ENCODE data around the gene DNAJC5. TPM values are rescaled to one million over a fixed set of nuclear protein-coding genes. Genes with fewer than 3 reads are reported as not detected.

Gene DNAJC5
- total RNA-seq, 1 experiment from 2014 or later = 92.0 TPM

Other genes starting within 250 kb of the DNAJC5 start
- gene STMN3, start 241.7 kb upstream of the DNAJC5 start, total RNA-seq (2014; rRNA removed; shearing (Covaris generic); ENCODE audit: low replicate concordance) = 71.2 and 98.0 TPM in 2 replicates
- 13.4 and 22.7 TPM in 2 replicates for gene RTEL1, start 236.8 kb upstream of the DNAJC5 start, total RNA-seq (2014; rRNA removed; shearing (Covaris generic); ENCODE audit: low replicate concordance)
- not detected in 2 replicates for gene TNFRSF6B, start 198.5 kb upstream of the DNAJC5 start, total RNA-seq (2014; rRNA removed; shearing (Covaris generic); ENCODE audit: low replicate concordance)
- gene ARFRP1, start 187.2 kb upstream of the DNAJC5 start, total RNA-seq (2014; rRNA removed; shearing (Covaris generic); ENCODE audit: low replicate concordance) = 39.5 and 66.1 TPM in 2 replicates
- 23.9 and 46.2 TPM in 2 replicates for gene ZGPAT, start 187.1 kb upstream of the DNAJC5 start, total RNA-seq (2014; rRNA removed; shearing (Covaris generic); ENCODE audit: low replicate concordance)
- gene LIME1, start 158.5 kb upstream of the DNAJC5 start, total RNA-seq (2014; rRNA removed; shearing (Covaris generic); ENCODE audit: low replicate concordance) = 2.8 and 5.7 TPM in 2 replicates
- gene SLC2A4RG, start 155.3 kb upstream of the DNAJC5 start, total RNA-seq (2014; rRNA removed; shearing (Covaris generic); ENCODE audit: low replicate concordance) = 49.0 and 123 TPM in 2 replicates
- gene ZBTB46, start 63.9 kb upstream of the DNAJC5 start, total RNA-seq (2014; rRNA removed; shearing (Covaris generic); ENCODE audit: low replicate concordance) = 5.5 and 15.9 TPM in 2 replicates
- not detected in 2 replicates for gene ABHD16B, start 33.6 kb upstream of the DNAJC5 start, total RNA-seq (2014; rRNA removed; shearing (Covaris generic); ENCODE audit: low replicate concordance)
- 185 and 192 TPM in 2 replicates for gene TPD52L2, start 29.9 kb upstream of the DNAJC5 start, total RNA-seq (2014; rRNA removed; shearing (Covaris generic); ENCODE audit: low replicate concordance)
- gene UCKL1, start 61.3 kb downstream of the DNAJC5 start, total RNA-seq (2014; rRNA removed; shearing (Covaris generic); ENCODE audit: low replicate concordance) = 17.1 and 35.9 TPM in 2 replicates
- 14.4 and 20.8 TPM in 2 replicates for gene ZNF512B, start 74.8 kb downstream of the DNAJC5 start, total RNA-seq (2014; rRNA removed; shearing (Covaris generic); ENCODE audit: low replicate concordance)
- 0.07 and 3.9 TPM in 2 replicates for gene SAMD10, start 84.5 kb downstream of the DNAJC5 start, total RNA-seq (2014; rRNA removed; shearing (Covaris generic); ENCODE audit: low replicate concordance)
- gene PRPF6, start 86.0 kb downstream of the DNAJC5 start, total RNA-seq (2014; rRNA removed; shearing (Covaris generic); ENCODE audit: low replicate concordance) = 96.5 and 126 TPM in 2 replicates
- 0.95 and 1.3 TPM in 2 replicates for gene C20orf204, start 141.1 kb downstream of the DNAJC5 start, total RNA-seq (2014; rRNA removed; shearing (Covaris generic); ENCODE audit: low replicate concordance)
- gene SOX18, start 154.5 kb downstream of the DNAJC5 start, total RNA-seq (2014; rRNA removed; shearing (Covaris generic); ENCODE audit: low replicate concordance) = 0.22 and 0.92 TPM in 2 replicates
- gene TCEA2, start 168.1 kb downstream of the DNAJC5 start, total RNA-seq (2014; rRNA removed; shearing (Covaris generic); ENCODE audit: low replicate concordance) = 37.8 and 48.0 TPM in 2 replicates
- gene RGS19, start 184.4 kb downstream of the DNAJC5 start, total RNA-seq (2014; rRNA removed; shearing (Covaris generic); ENCODE audit: low replicate concordance) = 20.2 and 40.9 TPM in 2 replicates
- gene OPRL1, start 185.0 kb downstream of the DNAJC5 start, total RNA-seq (2014; rRNA removed; shearing (Covaris generic); ENCODE audit: low replicate concordance) = 1.2 and 3.9 TPM in 2 replicates
- gene LKAAEAR1, start 189.3 kb downstream of the DNAJC5 start, total RNA-seq (2014; rRNA removed; shearing (Covaris generic); ENCODE audit: low replicate concordance) = 5.0 and 9.9 TPM in 2 replicates
- not detected in 2 replicates for gene NPBWR2, start 212.4 kb downstream of the DNAJC5 start, total RNA-seq (2014; rRNA removed; shearing (Covaris generic); ENCODE audit: low replicate concordance)

Measured in MG63 (cell line).